GM12865 (cell line): ENCODE measurements around the gene EPHA1.

Experiments
- DNase-seq: peaks from one replicate; pipeline ENCODE4 v3.0.0; 2010; ENCODE audit warnings: low read depth
- H3K4me3 ChIP-seq: 2 replicates; pipeline ENCODE4 v1.5.1; 2011; ENCODE audit warnings: mild to moderate bottlenecking, low read depth, low read length, control low read depth
- CTCF ChIP-seq: IDR thresholded peaks from 2 replicates; pipeline ENCODE4 v1.5.1; 2011; ENCODE audit warnings: low read length, control low read depth, low read depth, inconsistent platforms; ENCODE audit not compliant: insufficient read depth; ENCODE audit errors: missing control alignments

EPHA1 gene

GRCh38 chr7:143401265-143401664 is 7.4 kb downstream of the EPHA1 start:
- H3K4me3 ChIP-seq = no peak overlapping the region
- TF ChIP-seq CTCF = no peak
- DNase-seq = no peak

- H3K4me3 ChIP-seq = no peak overlapping the region
- DNase-seq = no peak
- TF ChIP-seq CTCF = no peak
These were observed 9.0 kb downstream of the EPHA1 start for GRCh38 chr7:143399642-143400041.

GRCh38 chr7:143399151-143399550 is 9.5 kb downstream of the EPHA1 start:
- TF ChIP-seq CTCF = no peak
- H3K4me3 ChIP-seq = no peak overlapping the region
- DNase-seq = no peak

- no peak for TF ChIP-seq CTCF
- H3K4me3 ChIP-seq = no peak overlapping the region
- DNase-seq = no peak
These were observed 10.0 kb downstream of the EPHA1 start for GRCh38 chr7:143398616-143399015.

GRCh38 chr7:143397710-143398530 is 10.7 kb downstream of the EPHA1 start:
- no peak for TF ChIP-seq CTCF
- no peak overlapping the region for H3K4me3 ChIP-seq
- DNase-seq = no peak

- no peak overlapping the region for H3K4me3 ChIP-seq
- no peak for DNase-seq
- no peak for TF ChIP-seq CTCF
These were observed 11.8 kb downstream of the EPHA1 start for GRCh38 chr7:143396625-143397556.
